Peyer's patch (tissue), 4 donors: ENCODE data around the gene CORO6. TPM values are rescaled to one million over a fixed set of nuclear protein-coding genes. Genes with fewer than 3 reads are reported as not detected.
A peak's percentile ranks its signal among the peaks of the same experiment; 100 is the strongest.

Experiments used
- DNase-seq, 3 donors: peaks; one replicate each; pipeline ENCODE4 v3.0.0-alpha.2; 2017 to 2019
- H3K27ac ChIP-seq, 4 donors: fragments of 200-600 bp; sonication (generic); one replicate each; pipeline ENCODE4 v1.5.1; 2016 to 2019
- H3K27me3 ChIP-seq, 2 donors: fragments of 200-600 bp; sonication (generic); one replicate each; pipeline ENCODE4 v1.5.1; 2019
- H3K36me3 ChIP-seq, 3 donors: fragments of 200-600 bp; sonication (generic); one replicate each; pipeline ENCODE4 v1.5.1; 2016 to 2019
- H3K4me1 ChIP-seq, 4 donors: fragments of 200-600 bp; sonication (generic); one replicate each; pipeline ENCODE4 v1.5.1; 2016 to 2019
- H3K4me3 ChIP-seq, 4 donors: fragments of 200-600 bp; sonication (generic); 1 replicate in 3 of 4; 2 replicates in 1 of 4; pipeline ENCODE4 v1.5.1; 2016 to 2019; ENCODE audit warnings: mild to moderate bottlenecking in 1 of 4
- H3K9me3 ChIP-seq, 4 donors: fragments of 200-600 bp; sonication (generic); one replicate each; pipeline ENCODE4 v1.5.1; 2016 to 2019; ENCODE audit warnings: mild to moderate bottlenecking in 1 of 4
- POLR2A ChIP-seq, 2 donors: fragments of 450-650 bp; IDR thresholded peaks; one replicate each; pipeline ENCODE4 v1.5.1; 2017; ENCODE audit warnings: antibody characterized with exemption in 2 of 2, mild to moderate bottlenecking in 2 of 2, moderate library complexity in 2 of 2
- total RNA-seq, 4 donors: library from RNA; depleted of rRNA; stranded (reverse); fragments of >200 nt; gene quantifications; one replicate each; pipeline ENCODE4 v1.1.0, GENCODE V29; 2016
- TF ChIP-seq, protein P1 (sequence below), 6 experiments: fragments of 450-650 bp in 4 of 6; fragments of 200-600 bp in 2 of 6; sonication (generic) in 1 of 6; IDR thresholded peaks; one replicate each; pipeline ENCODE4 v1.5.1; 2017 to 2019; ENCODE audit warnings: antibody characterized with exemption in 6 of 6, mild to moderate bottlenecking in 3 of 6, moderate library complexity in 1 of 6

The CORO6 gene
- total RNA-seq, 4 donors from 2014 or later, result 4.0 to 28.9 (median 19.9) TPM

- no peaks in the 10 kb centered on the region for H3K27me3 ChIP-seq
Observed at GRCh38 chr17:29619251-29619650, 3.5 kb downstream of the CORO6 start.

DNA sequence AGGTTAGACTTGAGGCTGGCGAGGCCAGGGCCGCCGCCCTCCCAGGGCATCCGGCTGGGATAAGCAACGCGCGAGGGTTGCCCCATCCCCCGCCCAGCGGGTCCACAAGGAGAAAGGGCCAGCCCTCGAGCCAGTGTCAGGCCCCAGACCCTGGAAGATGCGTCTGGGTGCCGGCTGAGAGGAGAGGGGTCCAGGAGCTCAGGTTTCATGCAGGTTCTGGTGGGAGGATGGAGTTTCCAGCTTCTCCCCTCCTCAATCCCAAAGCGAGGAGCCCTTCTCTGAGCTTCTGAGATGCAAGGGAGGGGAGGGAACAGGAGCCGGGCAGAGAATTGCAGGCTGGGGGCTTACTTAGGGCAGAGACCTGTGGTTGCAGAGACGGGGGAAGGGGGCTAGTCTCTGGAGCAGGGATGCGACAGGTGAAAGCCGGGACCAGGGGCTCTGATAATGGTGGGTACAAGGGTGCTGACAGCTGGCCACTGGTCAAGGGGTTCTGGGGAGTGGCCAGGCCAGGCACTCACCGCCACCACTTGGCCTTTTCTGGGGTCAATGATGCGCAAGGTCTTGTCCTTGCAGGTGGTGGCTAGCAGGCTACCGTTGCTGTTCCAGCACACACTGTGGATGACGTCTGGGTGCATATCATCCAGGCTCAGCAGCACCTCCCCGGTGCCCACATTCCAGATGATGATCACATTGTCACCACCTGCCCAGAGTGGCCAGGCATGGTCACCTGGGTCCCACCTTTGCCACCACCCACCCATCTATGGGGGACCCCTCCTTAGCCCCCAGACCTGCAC lies 4.2 kb downstream of the CORO6 start:
- Histone ChIP-seq H3K4me3 (peak overlapping the region in 3 of 4 donors; percentile 37 to 53 (median 46)), H3K9me3 (no peaks in the 10 kb centered on the region), H3K4me1 (peaks cover 5 to 64% (median 44%) of the 10 kb centered on the region in 4 donors), H3K36me3 (no peaks in the 10 kb centered on the region), H3K27me3 (no peaks in the 10 kb centered on the region), H3K27ac (peak overlapping the region in 1 of 4 donors; percentile 74)
- no peak for TF ChIP-seq POLR2A (IDR thresholded peaks at IDR 0.05)
- TF ChIP-seq, protein P1, sequence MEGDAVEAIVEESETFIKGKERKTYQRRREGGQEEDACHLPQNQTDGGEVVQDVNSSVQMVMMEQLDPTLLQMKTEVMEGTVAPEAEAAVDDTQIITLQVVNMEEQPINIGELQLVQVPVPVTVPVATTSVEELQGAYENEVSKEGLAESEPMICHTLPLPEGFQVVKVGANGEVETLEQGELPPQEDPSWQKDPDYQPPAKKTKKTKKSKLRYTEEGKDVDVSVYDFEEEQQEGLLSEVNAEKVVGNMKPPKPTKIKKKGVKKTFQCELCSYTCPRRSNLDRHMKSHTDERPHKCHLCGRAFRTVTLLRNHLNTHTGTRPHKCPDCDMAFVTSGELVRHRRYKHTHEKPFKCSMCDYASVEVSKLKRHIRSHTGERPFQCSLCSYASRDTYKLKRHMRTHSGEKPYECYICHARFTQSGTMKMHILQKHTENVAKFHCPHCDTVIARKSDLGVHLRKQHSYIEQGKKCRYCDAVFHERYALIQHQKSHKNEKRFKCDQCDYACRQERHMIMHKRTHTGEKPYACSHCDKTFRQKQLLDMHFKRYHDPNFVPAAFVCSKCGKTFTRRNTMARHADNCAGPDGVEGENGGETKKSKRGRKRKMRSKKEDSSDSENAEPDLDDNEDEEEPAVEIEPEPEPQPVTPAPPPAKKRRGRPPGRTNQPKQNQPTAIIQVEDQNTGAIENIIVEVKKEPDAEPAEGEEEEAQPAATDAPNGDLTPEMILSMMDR (IDR thresholded peaks at IDR 0.05), result no peak
- no peak for DNase-seq

More at GRCh38 chr17:29619251-29619650, 3.5 kb downstream of the CORO6 start:
- Histone ChIP-seq H3K9me3 (no peaks in the 10 kb centered on the region), H3K27ac (no peak overlapping the region), H3K36me3 (no peaks in the 10 kb centered on the region), H3K4me1 (peaks cover 0 to 57% (median 38%) of the 10 kb centered on the region in 4 donors), H3K4me3 (no peak overlapping the region)
- no peak for DNase-seq
- no peak for TF ChIP-seq POLR2A (IDR thresholded peaks at IDR 0.05)
- TF ChIP-seq, protein P1 (IDR thresholded peaks at IDR 0.05), result no peak

DNA sequence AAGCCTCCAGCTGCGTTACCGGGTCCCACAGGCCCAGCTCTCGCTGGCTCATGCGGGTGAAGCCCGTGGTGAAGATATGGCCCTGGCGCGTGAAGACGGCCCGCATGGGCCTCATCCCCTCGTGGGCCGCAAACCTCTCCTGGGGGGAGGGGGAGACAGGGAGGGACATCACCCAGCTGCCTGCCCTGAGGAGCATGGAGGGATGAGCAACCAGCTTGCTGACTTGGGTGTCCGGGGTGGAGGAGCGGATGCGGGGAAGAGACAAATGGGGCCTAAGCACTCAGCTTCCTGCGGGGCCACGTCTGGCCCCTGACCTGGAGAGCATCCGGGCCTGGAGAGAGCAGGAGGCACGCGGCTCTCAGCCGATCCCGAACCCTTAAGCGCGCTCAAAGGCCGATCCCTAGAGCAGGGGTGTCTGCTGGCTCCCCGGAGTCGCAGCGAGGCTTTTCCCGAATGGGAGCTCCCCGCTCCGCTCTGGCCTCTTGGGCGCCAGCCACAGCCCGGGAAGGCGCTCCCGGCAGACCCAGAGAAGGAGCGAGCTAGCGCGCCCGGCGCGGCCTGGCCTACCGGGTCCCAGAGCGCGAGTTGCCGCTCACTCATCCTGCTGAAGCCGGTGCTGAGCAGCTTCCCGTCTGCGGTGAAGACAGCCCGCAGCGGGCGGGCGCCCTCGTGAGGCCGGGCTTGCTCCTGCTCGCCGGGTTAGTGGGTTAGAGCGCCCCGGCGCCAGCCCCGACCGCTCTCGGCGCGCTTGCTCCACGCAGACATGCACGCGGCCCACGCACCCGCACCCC lies 5.0 kb downstream of the CORO6 start:
- peak overlapping the region; percentile 1 to 74 (median 14) for H3K27ac ChIP-seq
- H3K4me3 ChIP-seq, result peak overlapping the region; percentile 20 to 53 (median 42)
- H3K27me3 ChIP-seq, result no peaks in the 10 kb centered on the region
- H3K36me3 ChIP-seq, result no peaks in the 10 kb centered on the region
- TF ChIP-seq, protein P1 (IDR thresholded peaks at IDR 0.05), result peak; percentile 52 to 89 (median 79)
- TF ChIP-seq POLR2A (IDR thresholded peaks at IDR 0.05), result no peak
- peak; percentile 84 to 95 (median 88) for DNase-seq
- H3K4me1 ChIP-seq, result peaks cover 5 to 64% (median 48%) of the 10 kb centered on the region in 4 donors
- H3K9me3 ChIP-seq, result peaks cover 0 to under 1% (median 0%) of the 10 kb centered on the region in 4 donors

GRCh38 chr17:29617125-29617480 lies 5.6 kb downstream of the CORO6 start:
- TF ChIP-seq POLR2A (IDR thresholded peaks at IDR 0.05), result no peak
- TF ChIP-seq, protein P1 (IDR thresholded peaks at IDR 0.05), result peak; percentile 62 to 80 (median 72)
- Histone ChIP-seq H3K4me3 (peak overlapping the region; percentile 20 to 53 (median 42)), H3K9me3 (peaks cover 0 to 4% (median 0%) of the 10 kb centered on the region in 4 donors), H3K27ac (peak overlapping the region in 2 of 4 donors; percentile 1 to 74), H3K4me1 (peaks cover 5 to 58% (median 46%) of the 10 kb centered on the region in 4 donors), H3K36me3 (no peaks in the 10 kb centered on the region), H3K27me3 (no peaks in the 10 kb centered on the region)
- DNase-seq, result peak; percentile 87 to 93 (median 90)

- H3K4me3 ChIP-seq, result peak overlapping the region; percentile 20 to 53 (median 43)
- no peak for TF ChIP-seq POLR2A (IDR thresholded peaks at IDR 0.05)
- TF ChIP-seq, protein P1 (IDR thresholded peaks at IDR 0.05), result no peak
- no peak for DNase-seq
- peak overlapping the region in 3 of 4 donors; percentile 40 to 59 (median 48) for H3K27ac ChIP-seq
- no peaks in the 10 kb centered on the region for H3K27me3 ChIP-seq
- peaks cover 0 to 4% (median 0%) of the 10 kb centered on the region in 4 donors for H3K9me3 ChIP-seq
- H3K36me3 ChIP-seq, result no peaks in the 10 kb centered on the region
- peaks cover 5 to 55% (median 45%) of the 10 kb centered on the region in 4 donors for H3K4me1 ChIP-seq
Observed at GRCh38 chr17:29616300-29617048, 6.2 kb downstream of the CORO6 start.
